Activated T-cell treated with anti-CD3 and anti-CD28 coated beads for 1 hour (primary cell): ENCODE measurements around the gene CYLC1.

Experiments
- DNase-seq: peaks from one replicate; pipeline ENCODE4 v3.0.0-alpha.2; 2020; ENCODE audit warnings: low read depth

CYLC1 gene

GRCh38 chrX:83860846-83861245, at the start of gene CYLC1:
Gene CYLC1, plus strand, starts transcription at chrX:83861146. Its CDS starts 37 bp downstream, at chrX:83861183.
- no peak for DNase-seq

GRCh38 chrX:83819304-83819703, 41.6 kb upstream of the CYLC1 start:
- DNase-seq = no peak

- DNase-seq = no peak
These were observed 31.1 kb upstream of the CYLC1 start for GRCh38 chrX:83829874-83830273.

DNA sequence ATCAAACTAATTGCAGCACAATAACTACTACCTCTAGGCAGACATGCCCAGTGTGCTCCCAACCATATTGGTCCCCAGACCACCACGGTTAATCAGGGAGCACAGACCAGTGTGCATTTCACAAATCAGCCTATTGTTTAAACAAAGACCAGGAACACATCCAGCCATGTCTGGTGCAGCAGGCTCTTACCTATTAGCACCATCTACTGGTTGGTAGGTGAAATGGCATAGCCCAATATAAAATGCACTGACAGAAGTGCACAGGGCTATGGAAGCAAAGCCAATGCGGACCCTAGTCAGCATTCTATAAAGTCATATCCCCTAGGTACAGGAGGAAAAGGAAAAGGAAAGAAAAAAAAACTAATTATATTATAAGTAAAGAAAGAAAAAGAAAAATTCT, 15.5 kb upstream of the CYLC1 start:
- no peak for DNase-seq

- no peak for DNase-seq
These were observed 13.6 kb upstream of the CYLC1 start for GRCh38 chrX:83847339-83847738.

DNA sequence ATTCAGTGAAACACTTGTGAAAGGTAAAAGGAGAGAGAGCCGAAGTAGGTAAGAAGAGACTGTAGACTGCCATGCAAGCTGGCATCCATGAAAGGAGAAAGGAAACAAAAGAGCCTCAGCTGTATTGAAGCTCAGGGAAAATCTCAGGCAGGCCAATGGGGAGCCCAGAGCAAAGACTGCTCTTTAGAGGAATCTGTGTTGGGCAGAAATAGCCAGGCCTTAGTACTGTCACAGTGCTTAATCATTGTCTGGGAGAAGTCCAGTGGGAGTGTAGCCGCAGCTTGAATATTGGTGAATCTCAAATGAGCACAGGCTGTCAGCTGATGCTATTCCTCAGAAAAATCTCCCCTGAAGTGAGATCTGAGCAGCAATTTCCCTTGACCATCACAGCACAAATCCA, 27.6 kb downstream of the CYLC1 start:
- DNase-seq = no peak

DNA sequence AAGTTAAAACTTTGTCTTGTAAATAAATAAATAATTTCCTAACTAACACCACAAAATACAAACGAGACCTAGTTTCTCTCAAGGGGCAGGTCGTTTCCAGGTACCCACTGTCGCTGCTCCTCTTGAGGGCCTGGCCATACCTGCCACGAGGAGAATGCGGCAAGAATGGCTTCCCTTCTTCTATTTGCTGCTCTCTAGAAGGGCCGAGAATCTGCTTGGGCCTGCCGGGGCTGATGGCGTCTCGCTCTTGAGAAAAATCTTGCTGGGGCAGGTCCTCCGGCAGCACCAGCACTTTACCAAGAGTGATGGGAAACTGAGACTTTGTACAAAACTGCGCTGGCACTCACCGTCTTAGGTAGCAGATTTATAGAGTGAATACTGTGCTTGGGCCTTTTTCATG, 31.5 kb downstream of the CYLC1 start:
- no peak for DNase-seq

- no peak for DNase-seq
These were observed 46.0 kb downstream of the CYLC1 start for GRCh38 chrX:83906921-83907320.

GRCh38 chrX:83916525-83916924, 55.6 kb downstream of the CYLC1 start:
- DNase-seq = no peak

GRCh38 chrX:83934220-83934619, 73.3 kb downstream of the CYLC1 start:
- DNase-seq = no peak
